Stimulated activated CD8-positive, alpha-beta memory T cell treated with anti-CD3 and anti-CD28 coated beads, Interleukin-4, amount 100 ng/mL, for 1 hour (primary cell): ENCODE measurements around the gene RRP9.
"Not testable (repeated sequence)": the region's sequence is repeated elsewhere in the genome, so short reads cannot be mapped to it uniquely, and the experiment has no call there.

Experiments used
- DNase-seq, 2 donors: peaks; one replicate each; pipeline ENCODE4 v3.0.0-alpha.2; 2020; ENCODE audit warnings: low read depth in 2 of 2, low spot score in 1 of 2

The RRP9 gene

GRCh38 chr3:51940648-51941462 is 849 bp downstream of the RRP9 start:
- no peak for DNase-seq

DNA sequence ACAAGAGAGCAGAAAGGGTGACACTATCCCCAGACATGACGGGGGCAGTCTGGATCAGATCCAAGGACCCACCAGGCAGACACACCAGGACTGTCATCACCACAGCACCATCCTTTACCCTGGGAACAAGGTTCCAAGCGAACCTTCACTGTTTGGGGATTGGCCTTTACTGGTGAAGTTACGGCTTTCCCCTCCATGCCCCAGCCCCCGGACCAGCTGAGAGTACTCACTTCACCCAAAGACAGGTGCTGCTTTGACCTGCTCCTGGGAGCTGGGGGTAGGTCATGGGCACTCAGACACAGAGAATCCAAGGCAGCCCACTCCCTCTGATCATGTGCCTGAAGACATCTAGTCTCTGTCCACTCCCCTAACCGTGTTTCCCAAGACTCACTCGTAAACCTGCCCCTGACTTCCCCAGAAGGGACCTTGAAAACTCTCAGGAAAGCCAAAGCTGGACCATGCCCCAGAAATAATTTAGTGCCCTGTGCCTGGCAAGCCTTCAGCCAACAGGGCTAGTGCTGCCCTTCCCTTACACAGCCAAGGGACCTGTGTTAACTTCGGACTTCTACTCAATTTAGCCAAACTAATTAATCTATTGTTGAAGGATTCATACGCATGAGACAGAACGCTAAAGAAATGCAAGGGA is 2.8 kb downstream of the RRP9 start:
- no peak for DNase-seq

GRCh38 chr3:51937611-51938450 is 3.9 kb downstream of the RRP9 start:
- no peak for DNase-seq

DNA sequence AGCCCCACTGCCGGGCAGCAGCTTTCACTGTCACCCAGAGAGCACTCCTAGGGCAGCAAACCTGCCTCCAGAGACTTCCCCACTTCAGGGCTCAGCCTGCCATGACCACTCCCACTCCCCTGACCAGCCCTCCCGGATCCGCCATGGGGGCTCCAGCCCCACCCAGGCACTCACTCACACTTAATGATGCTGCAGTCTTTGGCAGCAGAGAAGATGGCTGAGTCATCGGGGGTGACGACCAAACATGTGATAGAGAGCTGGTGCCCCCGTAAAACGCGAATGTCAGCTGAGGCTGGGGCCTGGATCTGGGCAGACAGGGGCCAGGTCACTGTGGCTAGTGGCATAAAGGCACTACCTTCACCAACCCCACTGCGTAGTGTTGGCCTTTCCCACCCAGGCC is 4.7 kb downstream of the RRP9 start:
- no peak for DNase-seq

- no peak for DNase-seq
Observed at GRCh38 chr3:51935886-51936755, 5.6 kb downstream of the RRP9 start.

- DNase-seq: no peak
Observed at GRCh38 chr3:51934991-51935885, 6.5 kb downstream of the RRP9 start.

- no peak for DNase-seq
Observed at GRCh38 chr3:51934139-51934850, 7.4 kb downstream of the RRP9 start.

GRCh38 chr3:51933471-51934138 is 8.1 kb downstream of the RRP9 start:
- DNase-seq: no peak

DNA sequence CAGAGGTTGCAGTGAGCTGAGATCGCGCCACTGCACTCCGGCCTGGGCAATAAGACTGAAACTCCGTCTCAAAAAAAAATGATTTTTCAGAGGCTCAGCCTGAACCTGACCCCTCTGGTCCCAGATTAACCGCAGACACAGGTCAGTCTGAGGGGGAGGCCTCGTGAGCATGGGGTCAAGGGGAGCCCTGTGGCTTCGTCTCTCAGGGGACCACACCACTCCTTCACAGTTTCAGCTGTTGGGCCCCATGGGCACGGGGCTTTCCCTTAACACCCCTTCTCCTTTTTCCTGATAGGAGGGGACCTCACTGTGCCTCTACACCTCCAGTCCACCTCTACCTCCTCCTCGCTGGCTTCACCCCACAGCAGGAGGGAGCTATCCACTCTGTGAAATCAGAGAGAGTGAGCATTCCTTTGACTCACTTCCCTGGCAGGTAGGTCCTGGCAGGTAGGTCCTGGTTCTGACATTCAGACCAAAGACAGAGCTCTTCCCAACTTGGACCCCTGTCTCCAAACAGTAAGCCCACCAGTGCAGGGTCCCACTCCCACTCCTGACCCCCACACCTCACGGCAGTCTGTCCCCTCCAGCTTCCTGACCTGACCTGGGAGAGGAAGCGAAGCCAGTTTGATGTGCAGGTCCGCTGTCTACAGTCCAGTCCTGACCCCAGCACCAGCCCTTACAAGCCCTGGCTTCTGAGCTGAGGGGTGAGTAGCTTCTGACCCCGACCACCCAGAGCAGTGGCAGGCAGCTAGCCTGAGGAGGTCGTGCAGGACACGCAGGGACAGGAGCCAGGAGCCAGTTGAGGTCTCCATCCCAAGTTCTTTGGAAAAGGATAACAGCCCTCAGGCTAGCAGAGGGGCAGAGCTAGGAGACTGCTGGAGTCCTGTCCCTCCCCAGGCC is 9.0 kb downstream of the RRP9 start:
- no peak for DNase-seq

GRCh38 chr3:51931756-51932155 is 9.9 kb downstream of the RRP9 start:
- no peak for DNase-seq

DNA sequence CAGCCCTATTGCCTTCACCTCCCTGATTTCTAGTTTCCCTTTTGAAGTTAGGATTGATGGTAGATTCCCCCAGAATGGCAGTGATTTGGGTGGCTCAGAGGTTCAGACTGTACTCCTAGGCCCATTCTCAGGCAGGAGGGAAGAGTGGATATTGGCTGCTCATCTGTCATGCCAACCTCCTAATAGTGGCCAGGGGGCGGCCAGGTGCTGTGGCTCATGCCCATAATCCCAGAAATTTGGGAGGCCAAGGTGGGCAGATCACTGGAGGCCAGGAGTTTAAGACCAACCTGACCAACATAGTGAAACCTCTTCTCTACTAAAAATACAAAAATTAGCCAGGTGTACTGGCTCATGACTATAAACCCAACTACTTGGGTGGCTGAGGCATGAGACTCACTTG is 11.3 kb downstream of the RRP9 start:
- no peak for DNase-seq

- no peak for DNase-seq
Observed at GRCh38 chr3:51929420-51930003, 12.2 kb downstream of the RRP9 start.

DNA sequence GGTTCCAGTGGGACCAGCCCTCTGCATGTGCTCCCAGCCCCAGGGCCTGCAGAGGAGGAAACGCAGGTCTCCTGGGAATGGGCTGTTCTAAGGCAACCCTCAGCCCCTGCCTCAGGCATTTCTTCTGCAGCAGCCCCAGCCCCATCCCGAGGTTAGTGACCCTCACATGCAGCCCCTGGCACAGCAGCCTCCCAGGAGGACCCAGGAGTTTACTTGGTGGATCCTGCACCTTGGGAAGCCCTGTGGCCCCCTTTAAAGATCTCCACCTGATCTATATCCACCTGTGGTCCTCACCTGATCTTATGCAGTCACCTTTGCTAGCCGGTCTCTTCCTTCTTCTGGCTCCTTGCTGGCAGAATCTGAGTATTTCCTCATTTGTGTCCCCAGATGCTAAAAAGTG is 12.7 kb downstream of the RRP9 start:
- DNase-seq: not testable (repeated sequence)

- no peak for DNase-seq
Observed at GRCh38 chr3:51928438-51928837, 13.3 kb downstream of the RRP9 start.

GRCh38 chr3:51927061-51927977 is 14.4 kb downstream of the RRP9 start:
- DNase-seq: no peak

GRCh38 chr3:51921081-51921578 is 20.6 kb downstream of the RRP9 start:
- DNase-seq: no peak
